Upper lobe of right lung (tissue), 1 donor: ENCODE results near the gene PDE9A. TPM values are rescaled to one million over a fixed set of nuclear protein-coding genes. Genes with fewer than 3 reads are reported as not detected.

Source experiments
- ATAC-seq: fragments of 200-7000 bp; cut with Tn5 transposase; one replicate; pipeline ENCODE4 v1.9.1; 2020; ENCODE audit warnings: mild to moderate bottlenecking, moderate library complexity
- DNase-seq: peaks from one replicate; pipeline ENCODE4 v3.0.0-alpha.2; 2020
- H3K27ac ChIP-seq: fragments of 200-600 bp; one replicate; pipeline ENCODE4 v1.8.0; 2022
- H3K27me3 ChIP-seq: fragments of 200-600 bp; one replicate; pipeline ENCODE4 v1.8.0; 2022; ENCODE audit warnings: mild to moderate bottlenecking
- H3K36me3 ChIP-seq: fragments of 200-600 bp; one replicate; pipeline ENCODE4 v1.8.0; 2022
- H3K4me1 ChIP-seq: fragments of 200-600 bp; one replicate; pipeline ENCODE4 v1.8.0; 2022
- H3K4me3 ChIP-seq: fragments of 200-600 bp; one replicate; pipeline ENCODE4 v1.8.0; 2022; ENCODE audit warnings: mild to moderate bottlenecking
- H3K9me3 ChIP-seq: fragments of 200-600 bp; one replicate; pipeline ENCODE4 v1.8.0; 2022
- intact Hi-C: fragments of 100-400 bp; cut with DNase I; formaldehyde crosslinking; loops from one replicate; pipeline ENCODE4 v1.11.0; 2022
- total RNA-seq: library from RNA; stranded (reverse); fragmentation: NEBNext Ultra II Directional; extraction: Animal tissue kit (Norgen Biotek cat#: 25700); gene quantifications from one replicate; pipeline ENCODE4 v1.2.1, GENCODE V29; 2021
- TF ChIP-seq, protein P1 (sequence below): fragments of 200-600 bp; IDR thresholded peaks from one replicate; pipeline ENCODE4 v1.8.0; 2022; ENCODE audit warnings: antibody characterized with exemption
- donor health status: DM: no; HTN: yes; CAD: no; lungs with severe emphysema.

PDE9A gene
- total RNA-seq, 1 donor from 2014 or later, result 15.3 TPM

DNA sequence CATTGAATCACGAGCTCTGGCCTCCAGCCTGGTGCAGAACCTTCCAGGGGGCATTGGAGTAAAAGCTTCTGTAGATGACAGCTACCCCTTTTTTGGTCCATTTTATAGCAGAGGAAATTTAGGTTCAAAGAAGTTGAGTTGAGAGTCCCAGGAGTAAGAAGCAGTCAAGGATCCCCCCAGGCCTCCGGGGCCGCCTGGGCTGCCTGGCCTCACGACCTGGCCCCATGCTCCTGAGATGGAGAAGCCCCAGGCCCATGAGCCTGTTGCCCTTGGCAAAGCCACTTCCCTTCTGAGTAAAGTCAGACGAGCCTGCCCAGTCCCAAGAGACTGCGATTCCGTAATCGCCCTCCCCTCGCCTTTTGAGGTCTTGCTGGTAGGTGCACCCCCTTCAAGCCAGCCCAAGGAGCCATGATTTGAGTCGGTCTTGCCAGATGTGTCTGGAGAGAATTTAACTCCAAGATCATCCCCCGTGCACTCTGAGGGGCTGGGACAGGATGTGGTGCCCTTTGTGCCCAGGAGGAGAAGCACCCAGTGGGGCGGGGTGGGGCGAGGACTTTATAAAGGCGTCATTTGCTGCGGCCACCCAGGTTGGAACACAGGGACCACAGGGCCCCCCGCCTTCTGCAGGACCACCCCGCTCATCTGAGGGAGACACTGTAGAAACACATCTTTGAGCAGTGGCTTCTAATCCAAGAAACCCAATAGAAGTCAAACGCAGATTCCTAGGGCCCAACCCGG is 30.1 kb downstream of the PDE9A start:
- DNase-seq, result no peak
- intact Hi-C loops, result no loop called here
- no peaks in the 10 kb centered on the region for H3K9me3 ChIP-seq
- no peaks in the 10 kb centered on the region for H3K36me3 ChIP-seq
- no peak for ATAC-seq
- no peak overlapping the region for H3K27ac ChIP-seq
- H3K27me3 ChIP-seq, result no peaks in the 10 kb centered on the region
- no peak overlapping the region for H3K4me3 ChIP-seq
- TF ChIP-seq, protein P1, sequence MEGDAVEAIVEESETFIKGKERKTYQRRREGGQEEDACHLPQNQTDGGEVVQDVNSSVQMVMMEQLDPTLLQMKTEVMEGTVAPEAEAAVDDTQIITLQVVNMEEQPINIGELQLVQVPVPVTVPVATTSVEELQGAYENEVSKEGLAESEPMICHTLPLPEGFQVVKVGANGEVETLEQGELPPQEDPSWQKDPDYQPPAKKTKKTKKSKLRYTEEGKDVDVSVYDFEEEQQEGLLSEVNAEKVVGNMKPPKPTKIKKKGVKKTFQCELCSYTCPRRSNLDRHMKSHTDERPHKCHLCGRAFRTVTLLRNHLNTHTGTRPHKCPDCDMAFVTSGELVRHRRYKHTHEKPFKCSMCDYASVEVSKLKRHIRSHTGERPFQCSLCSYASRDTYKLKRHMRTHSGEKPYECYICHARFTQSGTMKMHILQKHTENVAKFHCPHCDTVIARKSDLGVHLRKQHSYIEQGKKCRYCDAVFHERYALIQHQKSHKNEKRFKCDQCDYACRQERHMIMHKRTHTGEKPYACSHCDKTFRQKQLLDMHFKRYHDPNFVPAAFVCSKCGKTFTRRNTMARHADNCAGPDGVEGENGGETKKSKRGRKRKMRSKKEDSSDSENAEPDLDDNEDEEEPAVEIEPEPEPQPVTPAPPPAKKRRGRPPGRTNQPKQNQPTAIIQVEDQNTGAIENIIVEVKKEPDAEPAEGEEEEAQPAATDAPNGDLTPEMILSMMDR, result no peak
- no peaks in the 10 kb centered on the region for H3K4me1 ChIP-seq

DNA sequence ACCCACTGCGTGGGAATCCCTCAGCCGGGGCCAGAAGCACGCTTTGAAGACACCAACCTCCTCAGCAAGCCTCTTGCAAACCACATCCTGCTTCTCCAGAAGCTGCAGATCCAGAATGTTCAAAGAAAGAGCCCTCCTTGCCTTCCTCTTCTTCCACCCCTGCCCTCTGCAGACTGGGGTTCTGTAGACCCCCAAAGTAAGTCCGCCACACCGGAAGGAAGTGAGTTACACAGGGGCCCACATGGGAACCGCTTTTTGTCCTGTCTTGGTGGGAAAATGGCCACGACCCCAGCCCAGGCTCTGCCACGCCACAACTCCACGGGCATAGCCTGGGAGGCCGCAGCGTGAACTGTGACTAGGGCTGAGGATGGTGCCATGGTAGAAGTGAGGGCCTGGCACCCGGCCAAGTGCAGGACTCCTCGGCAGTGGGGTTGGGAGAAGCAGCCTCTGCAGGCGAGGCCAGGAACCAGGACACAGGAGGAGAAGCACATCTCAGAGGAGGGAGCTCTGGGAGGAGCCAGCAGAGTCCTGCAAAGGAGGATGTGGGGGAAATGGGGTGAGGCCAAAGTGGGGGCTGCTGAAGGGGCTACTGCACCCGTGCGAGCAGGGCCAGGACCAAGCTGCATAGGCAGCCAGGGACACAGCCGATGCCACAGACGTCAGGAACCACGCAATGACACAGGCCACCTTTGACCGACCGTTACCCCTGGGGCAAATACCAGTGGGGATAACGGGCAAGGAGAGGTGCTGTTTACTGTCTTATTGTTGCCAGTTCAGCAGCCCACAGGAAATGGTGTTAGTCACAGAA is 30.9 kb downstream of the PDE9A start:
- Histone ChIP-seq H3K4me3 (no peak overlapping the region), H3K9me3 (no peaks in the 10 kb centered on the region), H3K36me3 (no peaks in the 10 kb centered on the region), H3K4me1 (no peaks in the 10 kb centered on the region), H3K27me3 (no peaks in the 10 kb centered on the region), H3K27ac (no peak overlapping the region)
- no peak for ATAC-seq
- TF ChIP-seq, protein P1, result no peak
- intact Hi-C loops, result no loop called here
- peak; percentile 61 for DNase-seq

DNA sequence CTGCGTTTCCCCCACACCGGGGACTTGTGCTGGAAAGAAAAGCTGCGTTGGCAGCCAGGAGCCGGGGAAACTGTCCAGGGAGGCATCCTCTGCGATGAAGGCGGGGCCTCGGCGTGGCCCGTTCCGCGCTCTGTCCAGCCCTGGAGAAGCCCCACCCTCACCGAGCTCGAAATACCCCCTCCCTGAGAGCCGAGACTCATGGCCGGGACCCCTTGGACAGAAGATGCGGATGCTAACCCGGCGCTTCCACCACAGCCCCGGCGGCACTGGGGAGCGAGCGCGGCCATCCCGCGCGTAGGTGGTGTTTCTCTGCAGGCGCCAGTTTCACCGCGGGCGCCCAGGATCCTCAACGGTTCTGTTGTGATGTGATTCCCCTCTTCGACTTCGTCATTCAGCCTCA is 31.6 kb downstream of the PDE9A start:
- intact Hi-C loops, result no loop called here
- H3K9me3 ChIP-seq, result no peaks in the 10 kb centered on the region
- no peak for DNase-seq
- TF ChIP-seq, protein P1, result no peak
- no peaks in the 10 kb centered on the region for H3K4me1 ChIP-seq
- H3K27ac ChIP-seq, result no peak overlapping the region
- no peaks in the 10 kb centered on the region for H3K36me3 ChIP-seq
- no peak overlapping the region for H3K4me3 ChIP-seq
- ATAC-seq, result no peak
- no peaks in the 10 kb centered on the region for H3K27me3 ChIP-seq

DNA sequence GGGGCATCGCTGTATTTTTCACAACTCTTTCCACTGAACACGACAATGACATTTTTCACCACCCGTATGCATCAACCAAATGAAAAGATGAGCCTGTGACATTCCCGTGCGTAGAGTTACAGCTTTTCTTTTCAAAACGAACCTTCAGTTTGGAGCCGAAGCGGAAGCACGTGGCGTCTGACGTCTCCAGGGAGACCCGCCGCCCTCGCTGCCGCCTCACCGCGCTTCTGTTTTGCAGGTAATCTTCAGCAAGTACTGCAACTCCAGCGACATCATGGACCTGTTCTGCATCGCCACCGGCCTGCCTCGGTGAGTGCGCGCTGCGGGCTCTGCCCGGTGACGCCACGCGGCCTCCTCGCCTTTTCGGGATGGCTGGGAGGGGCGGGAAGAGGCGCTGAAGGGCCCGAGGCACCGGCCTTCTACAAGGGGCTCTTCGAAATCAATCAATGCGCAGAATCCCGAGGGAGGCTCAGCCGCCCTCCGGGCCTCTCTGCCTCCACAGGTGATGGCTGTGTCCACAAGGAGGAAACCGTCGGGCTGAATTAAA is 32.6 kb downstream of the PDE9A start:
- DNase-seq (peak; percentile 58), ATAC-seq (no peak)
- Histone ChIP-seq H3K9me3 (no peaks in the 10 kb centered on the region), H3K4me1 (no peaks in the 10 kb centered on the region), H3K27me3 (no peaks in the 10 kb centered on the region), H3K27ac (no peak overlapping the region), H3K36me3 (no peaks in the 10 kb centered on the region), H3K4me3 (no peak overlapping the region)
- intact Hi-C loops, result no loop called here
- TF ChIP-seq, protein P1, result no peak

DNA sequence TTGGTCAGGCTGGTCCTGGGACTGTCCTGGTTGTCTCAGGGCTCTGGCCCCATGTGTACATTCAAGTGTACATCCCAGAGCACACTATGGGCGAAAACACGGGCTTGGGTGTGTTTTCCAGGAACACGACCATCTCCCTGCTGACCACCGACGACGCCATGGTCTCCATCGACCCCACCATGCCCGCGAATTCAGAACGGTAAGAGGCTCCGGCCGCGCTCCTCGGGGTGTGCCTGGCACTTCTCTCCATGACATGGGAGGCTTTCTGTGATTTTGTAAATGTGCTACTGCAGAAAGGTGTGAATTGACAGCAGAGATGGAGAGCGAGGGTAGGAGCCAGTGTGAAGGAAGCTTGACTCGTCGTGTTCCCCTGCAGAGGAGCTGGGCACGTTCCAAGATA is 34.4 kb downstream of the PDE9A start:
- H3K4me1 ChIP-seq, result no peaks in the 10 kb centered on the region
- H3K36me3 ChIP-seq, result no peaks in the 10 kb centered on the region
- DNase-seq (no peak), ATAC-seq (no peak)
- no peak overlapping the region for H3K27ac ChIP-seq
- H3K27me3 ChIP-seq, result no peaks in the 10 kb centered on the region
- TF ChIP-seq, protein P1, result no peak
- no peak overlapping the region for H3K4me3 ChIP-seq
- intact Hi-C loops, result no loop called here
- no peaks in the 10 kb centered on the region for H3K9me3 ChIP-seq
